OCI-LY3 (cell line): ENCODE results near the gene SLC12A4.

ENCODE experiments used
- H2AFZ ChIP-seq: fragments of 200-600, 300-600 bp; shearing (Covaris generic); 2 replicates; pipeline ENCODE4 v1.6.0; 2014; ENCODE audit warnings: antibody characterized with exemption, low read depth, low read length
- H3K27ac ChIP-seq: fragments of 200-600, 300-600 bp; sonication (generic); 2 replicates; pipeline ENCODE4 v1.5.1; 2014; ENCODE audit warnings: mild to moderate bottlenecking, low read length, moderate library complexity, mixed read lengths
- H3K27me3 ChIP-seq: fragments of 200-600, 300-600 bp; sonication (generic); 2 replicates; pipeline ENCODE4 v1.6.1; 2014; ENCODE audit warnings: low read depth, low read length, mixed read lengths
- H3K36me3 ChIP-seq: fragments of 200-600, 300-600 bp; sonication (generic); replicated peaks from 2 replicates; pipeline ENCODE3; 2014; ENCODE audit warnings: low read depth, low read length, mixed read lengths
- H3K4me1 ChIP-seq: fragments of 300-600, 200-600 bp; sonication (generic); 2 replicates; pipeline ENCODE4 v1.6.1; 2014; ENCODE audit warnings: low read length, mixed read lengths
- H3K4me2 ChIP-seq: fragments of 200-600, 300-600 bp; sonication (generic); 2 replicates; pipeline ENCODE4 v1.6.1; 2014; ENCODE audit warnings: low read length, mixed read lengths
- H3K4me3 ChIP-seq: fragments of 300-600, 200-600 bp; sonication (generic); 2 replicates; pipeline ENCODE4 v1.5.1; 2014; ENCODE audit warnings: antibody characterized with exemption, mild to moderate bottlenecking, low read length, moderate library complexity
- H3K79me2 ChIP-seq: fragments of 300-600, 200-600 bp; shearing (Covaris generic); 2 replicates; pipeline ENCODE4 v1.6.1; 2014; ENCODE audit warnings: mild to moderate bottlenecking, low read length, mixed read lengths
- H3K9ac ChIP-seq: fragments of 300-600, 200-600 bp; shearing (Covaris generic); 2 replicates; pipeline ENCODE4 v1.6.0; 2014; ENCODE audit warnings: mild to moderate bottlenecking, low read length, moderate library complexity
- H3K9me3 ChIP-seq: fragments of 200-600, 300-600 bp; shearing (Covaris generic); 2 replicates; pipeline ENCODE4 v1.6.1; 2014; ENCODE audit warnings: low read length, mixed read lengths; ENCODE audit not compliant: insufficient read depth
- H4K20me1 ChIP-seq: fragments of 200-600, 300-600 bp; sonication (generic); 2 replicates; pipeline ENCODE4 v1.6.1; 2016; ENCODE audit warnings: low read length, mixed read lengths; ENCODE audit not compliant: insufficient read depth
- EZH2phosphoT487 ChIP-seq: fragments of 200-600 bp; shearing (Covaris generic); IDR thresholded peaks from 2 replicates; pipeline ENCODE4 v1.6.1; 2018; ENCODE audit warnings: antibody characterized with exemption, mixed run types, low read depth
- TF ChIP-seq, protein P1 (sequence below): fragments of 200-600, 300-600 bp; sonication (generic); IDR thresholded peaks from 2 replicates; pipeline ENCODE4 v1.5.1; 2014; ENCODE audit warnings: antibody characterized with exemption, low read length, low read depth

SLC12A4 gene

GRCh38 chr16:67971111-67971510 lies 2.7 kb upstream of the SLC12A4 start:
- no peak for TF ChIP-seq EZH2phosphoT487
- TF ChIP-seq, protein P1, sequence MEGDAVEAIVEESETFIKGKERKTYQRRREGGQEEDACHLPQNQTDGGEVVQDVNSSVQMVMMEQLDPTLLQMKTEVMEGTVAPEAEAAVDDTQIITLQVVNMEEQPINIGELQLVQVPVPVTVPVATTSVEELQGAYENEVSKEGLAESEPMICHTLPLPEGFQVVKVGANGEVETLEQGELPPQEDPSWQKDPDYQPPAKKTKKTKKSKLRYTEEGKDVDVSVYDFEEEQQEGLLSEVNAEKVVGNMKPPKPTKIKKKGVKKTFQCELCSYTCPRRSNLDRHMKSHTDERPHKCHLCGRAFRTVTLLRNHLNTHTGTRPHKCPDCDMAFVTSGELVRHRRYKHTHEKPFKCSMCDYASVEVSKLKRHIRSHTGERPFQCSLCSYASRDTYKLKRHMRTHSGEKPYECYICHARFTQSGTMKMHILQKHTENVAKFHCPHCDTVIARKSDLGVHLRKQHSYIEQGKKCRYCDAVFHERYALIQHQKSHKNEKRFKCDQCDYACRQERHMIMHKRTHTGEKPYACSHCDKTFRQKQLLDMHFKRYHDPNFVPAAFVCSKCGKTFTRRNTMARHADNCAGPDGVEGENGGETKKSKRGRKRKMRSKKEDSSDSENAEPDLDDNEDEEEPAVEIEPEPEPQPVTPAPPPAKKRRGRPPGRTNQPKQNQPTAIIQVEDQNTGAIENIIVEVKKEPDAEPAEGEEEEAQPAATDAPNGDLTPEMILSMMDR: no peak
- Histone ChIP-seq H2AFZ (no peak overlapping the region), H3K9ac (no peak overlapping the region), H3K4me3 (no peak overlapping the region), H3K27ac (no peak overlapping the region), H3K4me2 (no peak overlapping the region), H3K79me2 (peaks cover 14% of the 10 kb centered on the region), H3K27me3 (no peaks in the 10 kb centered on the region), H3K9me3 (no peaks in the 10 kb centered on the region), H3K36me3 (peaks cover 2% of the 10 kb centered on the region), H4K20me1 (peaks cover 9% of the 10 kb centered on the region), H3K4me1 (peaks cover 19% of the 10 kb centered on the region)

- TF ChIP-seq EZH2phosphoT487: no peak
- TF ChIP-seq, protein P1: no peak
- Histone ChIP-seq H3K4me2 (peak overlapping the region; percentile 86), H3K27ac (no peak overlapping the region), H3K79me2 (peaks cover 14% of the 10 kb centered on the region), H4K20me1 (peaks cover 17% of the 10 kb centered on the region), H3K4me1 (peaks cover 12% of the 10 kb centered on the region; the same call in 1 of the 2 replicates), H3K4me3 (peak overlapping the region; percentile 83), H2AFZ (peak overlapping the region; percentile 69; the same call in 1 of the 2 replicates), H3K36me3 (peaks cover 2% of the 10 kb centered on the region), H3K27me3 (no peaks in the 10 kb centered on the region), H3K9ac (peak overlapping the region; percentile 76), H3K9me3 (no peaks in the 10 kb centered on the region)
Observed at GRCh38 chr16:67969254-67970039, 1.0 kb upstream of the SLC12A4 start.

DNA sequence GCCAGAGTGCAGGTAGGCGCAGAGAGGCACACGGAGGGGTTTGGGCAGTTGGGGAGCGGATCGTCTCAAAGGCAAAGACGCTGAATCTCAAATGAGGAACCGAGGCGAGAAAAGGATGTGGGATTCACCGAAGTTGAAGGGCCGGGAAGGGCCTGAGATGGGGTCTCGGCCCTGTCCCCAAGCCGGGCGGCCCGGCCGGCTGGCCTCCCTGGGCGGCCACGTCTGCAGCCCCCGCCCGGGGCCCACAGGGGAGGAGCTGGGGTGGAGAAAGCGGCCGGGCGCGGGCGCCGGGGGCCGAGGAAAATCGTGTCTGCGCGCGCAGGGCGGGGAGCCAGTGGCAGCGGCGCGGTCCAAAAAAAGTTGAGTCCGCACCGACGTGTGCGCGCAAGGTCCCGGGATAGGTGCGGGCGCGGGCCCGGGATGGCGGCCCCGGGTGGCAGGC lies 458 bp downstream of the SLC12A4 start:
- peak overlapping the region; percentile 77 for H3K9ac ChIP-seq
- no peak overlapping the region; the same call in 1 of the 2 replicates for H2AFZ ChIP-seq
- H4K20me1 ChIP-seq: peaks cover 20% of the 10 kb centered on the region
- H3K79me2 ChIP-seq: peaks cover 14% of the 10 kb centered on the region
- H3K4me3 ChIP-seq: peak overlapping the region; percentile 83
- peaks cover 2% of the 10 kb centered on the region for H3K36me3 ChIP-seq
- TF ChIP-seq, protein P1: no peak
- TF ChIP-seq EZH2phosphoT487: no peak
- peak overlapping the region; percentile 86 for H3K4me2 ChIP-seq
- no peak overlapping the region for H3K27ac ChIP-seq
- peaks cover 12% of the 10 kb centered on the region; the same call in 1 of the 2 replicates for H3K4me1 ChIP-seq
- H3K9me3 ChIP-seq: no peaks in the 10 kb centered on the region
- H3K27me3 ChIP-seq: no peaks in the 10 kb centered on the region

GRCh38 chr16:67967183-67967957 lies 1.1 kb downstream of the SLC12A4 start:
- H3K4me1 ChIP-seq: peaks cover 12% of the 10 kb centered on the region; the same call in 1 of the 2 replicates
- H2AFZ ChIP-seq: no peak overlapping the region; the same call in 1 of the 2 replicates
- H4K20me1 ChIP-seq: peaks cover 20% of the 10 kb centered on the region
- TF ChIP-seq, protein P1: no peak
- TF ChIP-seq EZH2phosphoT487: no peak
- H3K9me3 ChIP-seq: no peaks in the 10 kb centered on the region
- peaks cover 14% of the 10 kb centered on the region for H3K79me2 ChIP-seq
- peaks cover 3% of the 10 kb centered on the region for H3K36me3 ChIP-seq
- H3K4me3 ChIP-seq: peak overlapping the region; percentile 83
- peak overlapping the region; percentile 77 for H3K9ac ChIP-seq
- H3K27ac ChIP-seq: no peak overlapping the region
- peak overlapping the region; percentile 86 for H3K4me2 ChIP-seq
- H3K27me3 ChIP-seq: no peaks in the 10 kb centered on the region
